ENCODE data around the gene TIMM10.
"Not testable (repeated sequence)": the region's sequence is repeated elsewhere in the genome, so short reads cannot be mapped to it uniquely, and the experiment has no call there.

TIMM10 gene

DNA sequence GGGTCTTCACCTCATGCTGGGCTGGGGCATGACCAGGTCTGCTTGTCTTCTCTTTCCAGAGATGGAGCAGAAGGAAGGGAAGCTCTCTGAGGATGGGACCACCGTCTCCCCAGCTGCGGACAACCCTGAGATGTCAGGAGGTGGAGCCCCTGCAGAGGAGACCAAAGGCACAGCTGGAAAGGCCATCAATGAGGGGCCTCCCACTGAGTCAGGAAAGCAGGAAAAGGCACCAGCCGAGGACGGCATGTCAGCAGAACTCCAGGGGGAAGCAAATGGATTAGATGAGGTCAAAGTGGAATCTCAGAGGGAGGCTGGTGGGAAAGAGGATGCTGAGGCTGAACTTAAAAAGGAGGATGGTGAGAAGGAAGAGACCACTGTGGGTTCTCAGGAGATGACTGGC lies 12.0 kb upstream of the TIMM10 start:
- DNase-seq (ENCODE audit: low read depth, low spot score) = no peak

- no peak for DNase-seq (ENCODE audit: low read depth, low spot score)
These were observed 10.6 kb upstream of the TIMM10 start for GRCh38 chr11:57541169-57541568.

- no peak for DNase-seq (ENCODE audit: low read depth, low spot score)
These were observed 8.8 kb upstream of the TIMM10 start for GRCh38 chr11:57539342-57539741.

GRCh38 chr11:57536947-57537619 lies 6.5 kb upstream of the TIMM10 start, which contains the start of gene SMTNL1:
TSS of gene SMTNL1 (plus strand) at chr11:57537595. CDS start at chr11:57542643, 5,048 bp downstream.
- DNase-seq (ENCODE audit: low read depth, low spot score) = no peak

DNA sequence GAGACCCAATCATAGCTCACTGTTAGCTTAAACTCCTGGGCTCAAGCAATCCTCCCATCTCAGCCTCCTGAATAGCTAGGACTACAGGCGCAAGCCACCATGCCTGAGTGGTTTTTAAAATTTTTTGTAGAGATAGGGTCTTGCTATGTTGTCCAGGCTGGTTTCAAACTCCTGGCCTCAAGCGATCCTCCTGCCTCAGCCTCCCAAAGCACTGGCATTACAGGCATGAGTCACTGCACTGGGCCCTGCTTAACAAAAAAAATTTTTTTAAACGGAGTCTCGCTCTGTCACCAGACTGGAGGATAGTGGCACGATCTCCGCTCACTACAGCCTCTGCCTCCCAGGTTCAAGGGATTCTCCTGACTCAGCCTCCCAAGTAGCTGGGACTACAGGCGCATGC lies 3.9 kb upstream of the TIMM10 start:
- not testable (repeated sequence) for DNase-seq (ENCODE audit: low read depth, low spot score)

DNA sequence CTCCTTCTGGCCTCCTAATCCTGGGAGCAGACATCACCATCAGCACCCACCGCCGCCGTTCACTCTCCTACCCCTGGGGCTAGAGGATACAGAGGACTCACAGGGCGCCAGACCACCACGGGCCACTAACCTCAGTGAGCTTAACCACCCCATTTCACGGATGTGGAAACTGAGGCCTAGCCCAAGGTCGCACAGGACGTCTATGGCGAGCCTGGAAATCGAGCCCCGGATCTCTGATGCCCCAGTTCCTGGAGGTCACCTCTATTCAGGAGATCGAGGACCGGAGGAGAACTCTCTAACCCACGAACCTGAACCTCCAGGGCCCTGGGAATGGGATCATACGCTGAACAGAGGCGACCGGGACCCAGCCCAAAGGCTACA lies 349 bp downstream of the TIMM10 start:
- DNase-seq (ENCODE audit: low read depth, low spot score) = no peak

GRCh38 chr11:57529012-57529411 lies 1.5 kb downstream of the TIMM10 start:
- DNase-seq (ENCODE audit: low read depth, low spot score) = no peak

GRCh38 chr11:57527056-57527631 lies 3.4 kb downstream of the TIMM10 start:
- DNase-seq (ENCODE audit: low read depth, low spot score) = peak; percentile 80

GRCh38 chr11:57523419-57523818 lies 7.1 kb downstream of the TIMM10 start:
- DNase-seq (ENCODE audit: low read depth, low spot score) = no peak

- no peak for DNase-seq (ENCODE audit: low read depth, low spot score)
These were observed 9.4 kb downstream of the TIMM10 start for GRCh38 chr11:57521116-57521515.

- no peak for DNase-seq (ENCODE audit: low read depth, low spot score)
These were observed 14.5 kb downstream of the TIMM10 start for GRCh38 chr11:57516061-57516443.

DNA sequence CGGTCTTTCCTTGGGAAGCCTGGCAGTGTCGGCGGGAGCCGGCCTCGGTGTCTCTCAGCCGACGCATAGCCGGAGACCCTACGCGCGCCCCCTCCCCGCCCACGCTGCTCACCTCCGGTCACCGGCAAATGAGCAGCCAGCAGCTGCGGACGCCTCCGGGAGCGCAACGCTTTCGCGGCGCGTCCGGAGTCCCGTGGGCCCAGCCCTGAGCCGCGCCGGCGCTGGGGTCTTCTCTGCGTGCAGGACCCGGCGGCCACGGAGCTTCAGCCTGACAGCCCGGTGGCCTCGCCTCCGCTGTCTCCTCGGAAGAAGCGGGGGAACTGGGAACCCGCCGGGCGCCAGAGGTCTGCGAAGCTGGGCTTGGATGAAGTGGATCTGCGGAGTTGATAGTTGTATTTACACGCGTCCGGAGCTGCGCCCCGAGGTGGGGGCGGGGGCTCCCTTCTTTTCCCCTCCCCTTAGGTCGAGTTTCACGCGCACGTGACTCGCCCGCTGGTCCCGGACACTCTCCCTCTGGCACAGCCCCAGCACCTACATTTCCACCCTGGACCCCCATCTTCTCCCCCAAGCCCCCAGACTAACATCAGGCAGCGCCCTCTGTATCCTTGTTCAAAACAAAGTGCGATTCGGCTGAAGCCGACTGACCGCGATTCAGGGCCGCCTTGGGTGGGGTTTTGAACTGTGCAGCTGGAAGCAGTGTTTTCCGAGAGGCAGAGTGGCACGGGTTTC lies 15.1 kb downstream of the TIMM10 start, which contains the start of gene SLC43A1:
Gene SLC43A1, minus strand, starts transcription at position 371 of the 729 bp plus-strand sequence. CDS start 1,591 bp downstream, outside the sequence.
- peak; percentile 62 for DNase-seq (ENCODE audit: low read depth, low spot score)

- DNase-seq (ENCODE audit: low read depth, low spot score) = peak; percentile 40
These were observed 15.8 kb downstream of the TIMM10 start for GRCh38 chr11:57514538-57515331.

GRCh38 chr11:57513911-57514537 lies 16.5 kb downstream of the TIMM10 start:
- DNase-seq (ENCODE audit: low read depth, low spot score) = peak; percentile 45

DNA sequence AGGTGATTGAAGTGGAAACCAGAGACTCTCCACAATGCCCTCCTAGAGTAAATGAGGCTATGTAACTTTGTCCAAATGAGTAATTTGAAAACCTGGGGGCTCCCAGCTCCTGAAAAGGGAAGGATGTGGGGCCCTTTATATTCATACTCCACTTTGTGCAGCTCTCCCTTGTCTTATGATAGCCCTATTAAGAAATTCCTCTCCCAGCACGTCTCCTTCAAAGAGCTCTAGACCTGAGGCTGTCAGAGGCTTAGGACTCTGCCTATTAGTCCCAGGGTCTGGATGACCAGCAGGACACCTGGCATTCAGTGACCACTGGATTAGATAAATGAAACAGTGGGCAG lies 17.1 kb downstream of the TIMM10 start:
- no peak for DNase-seq (ENCODE audit: low read depth, low spot score)

DNA sequence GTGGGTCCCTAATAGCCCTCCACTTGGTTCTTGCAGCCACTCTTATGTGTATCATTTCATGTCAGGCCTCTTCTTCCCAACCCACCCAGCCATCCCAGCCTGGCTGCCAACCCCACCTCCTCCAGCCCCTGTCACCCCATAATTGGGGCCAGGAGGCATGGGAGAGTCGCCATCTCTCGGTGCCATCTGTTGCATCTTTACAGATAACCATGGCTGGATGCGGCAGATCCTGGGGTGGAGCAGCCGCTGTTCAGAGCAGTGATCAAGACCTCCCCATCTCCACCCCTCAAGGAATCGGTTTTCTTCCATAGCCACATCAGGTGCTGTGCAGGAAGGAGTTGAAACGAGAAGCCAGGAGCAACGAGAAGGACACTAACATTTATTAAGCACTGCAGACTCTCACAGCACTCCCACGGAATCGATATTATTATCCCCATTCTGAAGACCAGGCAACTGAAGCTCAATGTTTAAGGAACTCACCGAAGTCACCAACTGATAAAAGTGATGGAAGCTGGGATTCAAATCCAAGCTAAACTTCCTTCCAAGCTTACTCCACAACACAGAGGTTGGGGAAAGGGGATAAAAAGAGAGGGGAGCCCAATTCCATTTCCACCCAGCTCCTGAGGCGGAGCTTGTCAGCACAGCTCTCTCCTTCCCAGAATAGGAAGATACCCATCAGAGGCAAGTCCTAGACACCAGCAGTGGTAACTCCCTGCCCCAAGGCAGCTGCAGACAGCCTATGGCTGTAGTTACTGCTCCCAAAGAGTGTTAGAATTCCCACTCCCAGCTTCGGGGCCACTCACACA lies 17.7 kb downstream of the TIMM10 start:
- no peak for DNase-seq (ENCODE audit: low read depth, low spot score)

DNA sequence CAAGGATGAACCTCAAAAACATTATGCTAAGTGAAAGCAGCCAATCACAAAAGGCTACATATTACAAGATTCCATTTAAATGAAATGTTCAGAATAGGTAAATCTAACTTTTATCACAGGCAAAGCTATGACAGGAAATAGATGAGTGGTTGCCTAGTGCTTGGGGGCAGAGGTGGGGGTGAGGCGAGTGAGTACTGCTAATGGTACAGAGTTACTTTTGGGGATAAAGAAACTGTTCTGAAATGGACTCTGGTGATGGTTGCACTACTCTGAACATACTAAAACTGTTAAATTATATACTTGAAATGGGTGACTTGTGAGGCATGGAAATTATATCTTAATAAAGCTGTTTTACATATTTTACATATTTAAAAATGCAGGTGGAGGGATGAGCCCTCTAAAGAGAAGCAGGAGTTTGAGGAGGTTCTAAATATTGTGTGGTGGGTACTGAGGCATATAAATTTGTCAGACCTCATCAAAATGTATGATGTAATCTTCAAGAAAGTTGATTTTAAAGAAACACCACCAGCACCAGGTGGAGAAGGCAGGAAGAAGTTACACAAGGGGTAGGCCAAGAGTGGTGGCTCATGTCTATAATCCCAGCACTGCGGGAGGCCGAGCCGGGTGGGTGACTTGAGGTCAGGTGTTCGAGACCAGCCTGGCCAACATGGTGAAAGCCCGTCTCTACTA lies 18.7 kb downstream of the TIMM10 start:
- no peak for DNase-seq (ENCODE audit: low read depth, low spot score)

- DNase-seq (ENCODE audit: low read depth, low spot score) = no peak
These were observed 22.0 kb downstream of the TIMM10 start for GRCh38 chr11:57508341-57509170.

DNA sequence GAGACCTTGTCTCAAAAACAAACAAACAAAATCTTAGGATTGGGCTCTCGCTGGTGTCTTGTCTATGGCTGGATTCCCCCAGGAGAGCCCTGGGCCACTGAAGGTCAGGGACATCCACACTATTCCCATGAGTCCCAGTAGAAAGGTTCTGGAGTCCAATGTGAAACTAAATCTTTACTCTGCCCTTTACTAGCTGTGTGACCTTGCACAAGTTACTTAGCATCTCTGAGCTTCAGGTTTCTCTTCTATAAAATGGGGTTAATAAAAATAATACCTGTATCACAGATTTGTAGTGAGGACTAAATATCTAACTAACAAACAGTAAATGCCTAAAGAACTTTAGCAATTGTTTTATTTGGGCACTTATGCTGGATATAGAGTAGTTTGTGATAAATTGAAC lies 24.0 kb downstream of the TIMM10 start:
- no peak for DNase-seq (ENCODE audit: low read depth, low spot score)
